Parathyroid adenoma (tissue), 2 donors: Measurements from ENCODE around the gene LRRC8E.
A peak's percentile ranks its signal among the peaks of the same experiment; 100 is the strongest.

ENCODE experiments used
- H2AFZ ChIP-seq: fragments of 300-600 bp; sonication (generic); one replicate; pipeline ENCODE4 v1.7.0; 2017; ENCODE audit warnings: antibody characterized with exemption, mild to moderate bottlenecking
- H3K27ac ChIP-seq: fragments of 300-600 bp; sonication (generic); one replicate; pipeline ENCODE4 v1.7.0; 2017
- H3K27me3 ChIP-seq: fragments of 300-600 bp; sonication (generic); one replicate; pipeline ENCODE4 v1.7.0; 2017; ENCODE audit warnings: low read length; ENCODE audit not compliant: control insufficient read depth, insufficient read depth
- H3K36me3 ChIP-seq: fragments of 300-600 bp; sonication (generic); one replicate; pipeline ENCODE4 v1.7.0; 2017; ENCODE audit warnings: low read length; ENCODE audit not compliant: control insufficient read depth, insufficient read depth
- H3K4me1 ChIP-seq: fragments of 300-600 bp; sonication (generic); one replicate; pipeline ENCODE4 v1.7.0; 2017; ENCODE audit warnings: control low read depth
- H3K4me2 ChIP-seq: fragments of 300-600 bp; sonication (generic); one replicate; pipeline ENCODE4 v1.7.0; 2017; ENCODE audit warnings: low read length
- H3K4me3 ChIP-seq: fragments of 300-600 bp; sonication (generic); one replicate; pipeline ENCODE4 v1.7.0; 2017; ENCODE audit warnings: low read depth, low read length
- H3K79me2 ChIP-seq: fragments of 300-600 bp; sonication (generic); one replicate; pipeline ENCODE4 v1.7.0; 2017; ENCODE audit warnings: control low read depth
- H3K9ac ChIP-seq: fragments of 300-600 bp; sonication (generic); one replicate; pipeline ENCODE4 v1.7.0; 2017; ENCODE audit warnings: mild to moderate bottlenecking
- H3K9me3 ChIP-seq: fragments of 300-600 bp; sonication (generic); one replicate; pipeline ENCODE4 v1.7.0; 2017; ENCODE audit warnings: low read length; ENCODE audit not compliant: control insufficient read depth
- TF ChIP-seq, protein P1 (sequence below): fragments of 300-600 bp; sonication (generic); IDR thresholded peaks from one replicate; pipeline ENCODE4 v1.7.0; 2017; ENCODE audit warnings: antibody characterized with exemption, mild to moderate bottlenecking
- donor health status: primary hyperparathyroidism.

The LRRC8E gene

DNA sequence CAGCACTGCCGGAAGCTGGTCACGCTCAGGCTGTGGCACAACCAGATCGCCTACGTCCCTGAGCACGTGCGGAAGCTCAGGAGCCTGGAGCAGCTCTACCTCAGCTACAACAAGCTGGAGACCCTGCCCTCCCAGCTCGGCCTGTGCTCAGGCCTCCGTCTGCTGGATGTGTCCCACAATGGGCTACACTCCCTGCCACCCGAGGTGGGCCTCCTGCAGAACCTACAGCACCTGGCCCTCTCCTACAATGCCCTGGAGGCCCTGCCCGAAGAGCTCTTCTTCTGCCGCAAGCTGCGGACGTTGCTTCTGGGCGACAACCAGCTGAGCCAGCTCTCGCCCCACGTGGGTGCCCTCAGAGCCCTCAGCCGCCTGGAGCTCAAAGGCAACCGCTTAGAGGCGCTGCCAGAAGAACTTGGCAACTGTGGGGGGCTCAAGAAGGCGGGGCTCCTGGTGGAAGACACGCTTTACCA is 12.1 kb downstream of the LRRC8E start:
- H3K27me3 ChIP-seq = no peaks in the 10 kb centered on the region
- peaks cover 14% of the 10 kb centered on the region for H3K4me1 ChIP-seq
- TF ChIP-seq, protein P1, sequence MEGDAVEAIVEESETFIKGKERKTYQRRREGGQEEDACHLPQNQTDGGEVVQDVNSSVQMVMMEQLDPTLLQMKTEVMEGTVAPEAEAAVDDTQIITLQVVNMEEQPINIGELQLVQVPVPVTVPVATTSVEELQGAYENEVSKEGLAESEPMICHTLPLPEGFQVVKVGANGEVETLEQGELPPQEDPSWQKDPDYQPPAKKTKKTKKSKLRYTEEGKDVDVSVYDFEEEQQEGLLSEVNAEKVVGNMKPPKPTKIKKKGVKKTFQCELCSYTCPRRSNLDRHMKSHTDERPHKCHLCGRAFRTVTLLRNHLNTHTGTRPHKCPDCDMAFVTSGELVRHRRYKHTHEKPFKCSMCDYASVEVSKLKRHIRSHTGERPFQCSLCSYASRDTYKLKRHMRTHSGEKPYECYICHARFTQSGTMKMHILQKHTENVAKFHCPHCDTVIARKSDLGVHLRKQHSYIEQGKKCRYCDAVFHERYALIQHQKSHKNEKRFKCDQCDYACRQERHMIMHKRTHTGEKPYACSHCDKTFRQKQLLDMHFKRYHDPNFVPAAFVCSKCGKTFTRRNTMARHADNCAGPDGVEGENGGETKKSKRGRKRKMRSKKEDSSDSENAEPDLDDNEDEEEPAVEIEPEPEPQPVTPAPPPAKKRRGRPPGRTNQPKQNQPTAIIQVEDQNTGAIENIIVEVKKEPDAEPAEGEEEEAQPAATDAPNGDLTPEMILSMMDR = no peak
- H3K36me3 ChIP-seq = no peaks in the 10 kb centered on the region
- H3K9me3 ChIP-seq = no peaks in the 10 kb centered on the region
- no peak overlapping the region for H3K27ac ChIP-seq
- H3K4me2 ChIP-seq = no peak overlapping the region
- no peak overlapping the region for H3K4me3 ChIP-seq
- H3K79me2 ChIP-seq = peaks cover 13% of the 10 kb centered on the region
- no peak overlapping the region for H3K9ac ChIP-seq
- H2AFZ ChIP-seq = no peak overlapping the region

DNA sequence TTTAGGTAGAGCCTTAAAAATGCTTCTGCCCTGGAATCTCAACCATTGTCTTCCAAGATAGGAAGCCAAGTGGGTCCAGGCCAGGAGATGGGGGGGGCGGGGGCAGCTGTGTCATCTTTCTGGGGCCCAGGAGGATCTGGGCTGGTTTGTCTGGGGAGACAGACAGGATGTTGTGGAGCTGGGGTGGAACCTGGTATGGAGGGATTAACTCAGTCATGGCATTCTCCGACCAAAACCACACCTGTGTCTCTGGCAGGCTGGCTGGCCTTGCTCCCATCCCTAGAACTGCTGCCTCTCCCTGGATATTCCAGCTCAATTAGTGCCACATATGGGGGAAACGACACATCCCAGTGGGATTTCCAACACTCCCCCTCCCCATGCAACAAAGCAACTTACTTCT is 12.6 kb downstream of the LRRC8E start:
- no peak overlapping the region for H2AFZ ChIP-seq
- peaks cover 17% of the 10 kb centered on the region for H3K4me1 ChIP-seq
- no peaks in the 10 kb centered on the region for H3K27me3 ChIP-seq
- H3K4me2 ChIP-seq = no peak overlapping the region
- H3K27ac ChIP-seq = no peak overlapping the region
- H3K9ac ChIP-seq = no peak overlapping the region
- no peak overlapping the region for H3K4me3 ChIP-seq
- H3K9me3 ChIP-seq = no peaks in the 10 kb centered on the region
- H3K79me2 ChIP-seq = peaks cover 18% of the 10 kb centered on the region
- TF ChIP-seq, protein P1 = no peak
- no peaks in the 10 kb centered on the region for H3K36me3 ChIP-seq

DNA sequence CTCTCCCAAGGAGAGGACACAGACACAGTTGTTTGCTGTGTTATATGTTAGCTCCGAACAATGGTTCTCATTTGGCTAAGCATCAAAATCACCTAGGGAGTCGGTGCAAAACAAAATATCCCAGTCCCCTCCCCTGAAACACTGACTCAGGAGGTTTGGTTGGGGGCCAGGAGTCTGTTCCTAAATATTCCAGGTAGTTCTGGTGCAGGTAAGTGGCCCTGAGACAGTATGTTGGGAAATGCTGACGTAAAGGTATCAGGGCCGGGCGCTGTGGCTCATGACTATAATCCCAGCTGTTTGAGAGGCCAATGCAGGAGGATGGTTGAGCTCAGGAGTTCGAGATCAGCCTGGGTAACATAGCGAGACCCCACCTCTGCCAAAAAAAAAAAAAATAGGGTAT is 13.0 kb downstream of the LRRC8E start:
- Histone ChIP-seq H2AFZ (no peak overlapping the region), H3K9me3 (no peaks in the 10 kb centered on the region), H3K9ac (no peak overlapping the region), H3K4me2 (no peak overlapping the region), H3K27me3 (no peaks in the 10 kb centered on the region), H3K4me1 (peaks cover 20% of the 10 kb centered on the region), H3K4me3 (no peak overlapping the region), H3K36me3 (no peaks in the 10 kb centered on the region), H3K79me2 (peaks cover 22% of the 10 kb centered on the region), H3K27ac (no peak overlapping the region)
- TF ChIP-seq, protein P1 = no peak

DNA sequence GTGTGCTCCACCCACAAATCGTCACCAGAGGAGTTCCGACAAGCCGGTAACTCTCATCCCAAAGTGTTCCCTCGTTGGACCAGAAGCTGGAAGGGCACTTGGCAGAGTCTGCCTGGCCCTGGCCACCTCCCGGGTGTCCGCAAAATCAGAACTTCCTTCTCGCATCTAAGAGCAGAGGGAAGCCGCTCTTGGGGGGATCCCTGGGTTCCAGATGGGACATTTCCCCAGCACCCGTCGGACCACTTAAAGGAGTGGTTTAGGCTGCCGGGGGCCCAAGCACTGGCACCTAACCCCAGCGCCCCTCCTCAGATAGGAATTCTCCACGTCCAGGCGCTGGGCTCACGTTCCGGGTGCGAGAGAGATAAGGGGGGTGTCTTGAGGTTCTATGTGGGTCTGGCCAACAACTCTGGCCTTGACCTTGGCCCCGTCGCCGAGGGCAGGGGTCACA is 14.5 kb downstream of the LRRC8E start:
- Histone ChIP-seq H3K4me2 (peak overlapping the region; percentile 87), H3K79me2 (peaks cover 34% of the 10 kb centered on the region), H3K27ac (peak overlapping the region; percentile 66), H3K36me3 (no peaks in the 10 kb centered on the region), H3K9ac (no peak overlapping the region), H3K4me3 (peak overlapping the region; percentile 94), H3K9me3 (no peaks in the 10 kb centered on the region), H3K4me1 (peaks cover 20% of the 10 kb centered on the region), H3K27me3 (no peaks in the 10 kb centered on the region), H2AFZ (peak overlapping the region; percentile 87)
- TF ChIP-seq, protein P1 = no peak
